Liver (tissue), 9 donors: ENCODE measurements around the gene ATP4B. TPM values are rescaled to one million over a fixed set of nuclear protein-coding genes. Genes with fewer than 3 reads are reported as not detected.

Source experiments
- DNase-seq: peaks from one replicate; pipeline ENCODE4 v3.0.0-alpha.2; 2017; ENCODE audit warnings: low spot score
- H3K27ac ChIP-seq, 2 donors: one replicate each; pipeline ENCODE4 v1.7.0; 2013; ENCODE audit warnings: inconsistent platforms in 2 of 2, low read length in 2 of 2, control low read depth in 1 of 2, low read depth in 1 of 2, mild to moderate bottlenecking in 1 of 2
- H3K27me3 ChIP-seq, 4 donors: one replicate each; pipeline versions ENCODE4 v1.6.1 to v1.7.0; 2013; ENCODE audit warnings: low read length in 3 of 4, inconsistent platforms in 1 of 4, mild to moderate bottlenecking in 1 of 4, moderate library complexity in 1 of 4; ENCODE audit not compliant: control insufficient read depth in 4 of 4, insufficient read depth in 4 of 4
- H3K36me3 ChIP-seq, 4 donors: one replicate each; pipeline versions ENCODE4 v1.6.1 to v1.7.0; 2013; ENCODE audit warnings: low read length in 3 of 4, mild to moderate bottlenecking in 3 of 4, low read depth in 1 of 4, moderate library complexity in 1 of 4; ENCODE audit not compliant: control insufficient read depth in 4 of 4, insufficient read depth in 3 of 4
- H3K4me1 ChIP-seq, 4 donors: one replicate each; pipeline versions ENCODE4 v1.6.1 to v1.7.0; 2013; ENCODE audit warnings: low read length in 3 of 4, mild to moderate bottlenecking in 3 of 4, moderate library complexity in 1 of 4; ENCODE audit not compliant: control insufficient read depth in 4 of 4, insufficient read depth in 4 of 4
- H3K4me3 ChIP-seq, 3 donors: one replicate each; pipeline versions ENCODE4 v1.6.1 to v1.7.0; 2013; ENCODE audit warnings: low read length in 3 of 3, control low read depth in 1 of 3, low read depth in 1 of 3, mild to moderate bottlenecking in 1 of 3
- H3K9ac ChIP-seq, 2 donors: one replicate each; pipeline ENCODE4 v1.7.0; 2013; ENCODE audit warnings: low read length in 2 of 2, mild to moderate bottlenecking in 2 of 2, moderate library complexity in 2 of 2, control low read depth in 1 of 2, low read depth in 1 of 2
- H3K9me3 ChIP-seq, 4 donors: one replicate each; pipeline versions ENCODE4 v1.6.1 to v1.7.0; 2013; ENCODE audit warnings: low read length in 3 of 4; ENCODE audit not compliant: control insufficient read depth in 4 of 4
- ATF3 ChIP-seq: IDR thresholded peaks from 2 replicates; pipeline ENCODE4 v1.6.1; 2016; ENCODE audit warnings: antibody characterized with exemption
- EGR1 ChIP-seq, 2 donors: IDR thresholded peaks; 2 replicates each; pipeline ENCODE4 v1.6.1; 2016 to 2018; ENCODE audit warnings: antibody characterized with exemption in 2 of 2, low read depth in 2 of 2
- HNF4G ChIP-seq: IDR thresholded peaks from 2 replicates; pipeline ENCODE4 v1.6.1; 2016; ENCODE audit warnings: antibody characterized with exemption
- MAX ChIP-seq: IDR thresholded peaks from 2 replicates; pipeline ENCODE4 v1.6.1; 2016; ENCODE audit warnings: antibody characterized with exemption
- NR2F2 ChIP-seq: IDR thresholded peaks from 2 replicates; pipeline ENCODE4 v1.6.1; 2016; ENCODE audit warnings: antibody characterized with exemption
- RAD21 ChIP-seq, 2 donors: IDR thresholded peaks; 2 replicates each; pipeline ENCODE4 v1.6.1; 2016; ENCODE audit warnings: antibody characterized with exemption in 2 of 2, mild to moderate bottlenecking in 2 of 2
- REST ChIP-seq: IDR thresholded peaks from 2 replicates; pipeline ENCODE4 v1.6.1; 2016; ENCODE audit warnings: antibody characterized with exemption, mild to moderate bottlenecking
- RXRA ChIP-seq, 2 donors: IDR thresholded peaks; 2 replicates each; pipeline ENCODE4 v1.6.1; 2017 to 2018; ENCODE audit warnings: antibody characterized with exemption in 2 of 2, mild to moderate bottlenecking in 1 of 2
- YY1 ChIP-seq: IDR thresholded peaks from 2 replicates; pipeline ENCODE4 v1.6.1; 2016; ENCODE audit warnings: antibody characterized with exemption, mild to moderate bottlenecking
- ZBTB33 ChIP-seq: IDR thresholded peaks from 2 replicates; pipeline ENCODE4 v1.6.1; 2016; ENCODE audit warnings: antibody characterized with exemption
- WGBS: extraction: QIAGEN DNeasy Blood & Tissue Kit; methylation state at CpG from one replicate; pipeline ENCODE4 v1.1.7; 2013; 5-methylcytosine and 5-hydroxymethylcytosine counted together
- polyA plus RNA-seq, 2 donors: library from polyadenylated mRNA; stranded (reverse) in 1 of 2; unstranded in 1 of 2; fragments of 200-250 nt in 1 of 2; fragments of >200 nt in 1 of 2; fragmentation: Nextera tagmentation in 1 of 2; extraction: Ambion mirVana in 1 of 2; gene quantifications; one replicate each; pipeline versions ENCODE4 v1.2.1 to v1.2.3, GENCODE V29; 2013 to 2015
- total RNA-seq, 2 donors: library from RNA; depleted of rRNA; stranded (reverse); fragments of >200 nt; gene quantifications; one replicate each; pipeline ENCODE4 v1.2.3, GENCODE V29; 2014
- donor health status: healthy.
- donor health status: healthy.
- donor health status: healthy.
- donor health status: healthy.
- donor health status: healthy.

The ATP4B gene
- total and polyA plus RNA-seq, 4 donors: not detected

- Histone ChIP-seq H3K4me1 (no peaks in the 10 kb centered on the region), H3K4me3 (no peak overlapping the region), H3K36me3 (peaks cover 6 to 63% (median 44%) of the 10 kb centered on the region in 4 donors), H3K27me3 (no peaks in the 10 kb centered on the region), H3K9me3 (no peaks in the 10 kb centered on the region), H3K27ac (no peak overlapping the region), H3K9ac (no peak overlapping the region)
- no peak for TF ChIP-seq EGR1 (IDR thresholded peaks at IDR 0.05; ENCODE audit: low read depth in 2 of 2)
- no peak for TF ChIP-seq HNF4G
- no peak for TF ChIP-seq RAD21 (IDR thresholded peaks at IDR 0.05)
- TF ChIP-seq ATF3: no peak
- TF ChIP-seq NR2F2: no peak
- no peak for TF ChIP-seq MAX
- TF ChIP-seq RXRA (IDR thresholded peaks at IDR 0.05): no peak
- no peak for DNase-seq
- 97% methylated on average over 37 of the region's 37 CpGs for WGBS
Measured at GRCh38 chr13:113638173-113638746, 19.7 kb downstream of the ATP4B start.

- Histone ChIP-seq H3K27ac (no peak overlapping the region), H3K27me3 (no peaks in the 10 kb centered on the region), H3K4me3 (no peak overlapping the region), H3K9ac (no peak overlapping the region), H3K4me1 (no peaks in the 10 kb centered on the region), H3K9me3 (no peaks in the 10 kb centered on the region), H3K36me3 (peaks cover 6 to 67% (median 47%) of the 10 kb centered on the region in 4 donors)
- TF ChIP-seq YY1: no peak
- no peak for TF ChIP-seq MAX
- TF ChIP-seq REST: no peak
- TF ChIP-seq ZBTB33: no peak
- DNase-seq: no peak
- 97% methylated on average over 30 of the region's 30 CpGs for WGBS
Measured at GRCh38 chr13:113637262-113638160, 20.5 kb downstream of the ATP4B start.
